ENCODE results near the gene MACROD2.
A peak's percentile ranks its signal among the peaks of the same experiment; 100 is the strongest.

MACROD2 gene

GRCh38 chr20:15812696-15813095 lies 1817.4 kb downstream of the MACROD2 start:
- DNase-seq = no peak

GRCh38 chr20:15814360-15814759 lies 1819.0 kb downstream of the MACROD2 start:
- DNase-seq = no peak

- DNase-seq = no peak
These were observed 1819.6 kb downstream of the MACROD2 start for GRCh38 chr20:15814911-15815310.

GRCh38 chr20:15817351-15817750 lies 1822.0 kb downstream of the MACROD2 start:
- DNase-seq = no peak

- no peak for DNase-seq
These were observed 1823.3 kb downstream of the MACROD2 start for GRCh38 chr20:15818651-15819071.

- no peak for DNase-seq
These were observed 1828.4 kb downstream of the MACROD2 start for GRCh38 chr20:15823718-15824117.

GRCh38 chr20:15827628-15828027 lies 1832.3 kb downstream of the MACROD2 start:
- DNase-seq = no peak

- DNase-seq = no peak
These were observed 1835.9 kb downstream of the MACROD2 start for GRCh38 chr20:15831201-15831600.

GRCh38 chr20:15832512-15832911 lies 1837.2 kb downstream of the MACROD2 start:
- no peak for DNase-seq

GRCh38 chr20:15834857-15835256 lies 1839.5 kb downstream of the MACROD2 start:
- DNase-seq = no peak

GRCh38 chr20:15835811-15836210 lies 1840.5 kb downstream of the MACROD2 start:
- no peak for DNase-seq

GRCh38 chr20:15836634-15837033 lies 1841.3 kb downstream of the MACROD2 start:
- peak; percentile 7 to 12 for DNase-seq

GRCh38 chr20:15837563-15837962 lies 1842.2 kb downstream of the MACROD2 start:
- no peak for DNase-seq

GRCh38 chr20:15838466-15838865 lies 1843.2 kb downstream of the MACROD2 start:
- no peak for DNase-seq

GRCh38 chr20:15840636-15841301 lies 1845.5 kb downstream of the MACROD2 start:
- DNase-seq = no peak

GRCh38 chr20:15842872-15843271 lies 1847.6 kb downstream of the MACROD2 start:
- DNase-seq = peak; percentile 11 to 23

GRCh38 chr20:15843777-15844176 lies 1848.5 kb downstream of the MACROD2 start:
- no peak for DNase-seq

GRCh38 chr20:15847196-15847784 lies 1852.0 kb downstream of the MACROD2 start:
- DNase-seq = no peak

GRCh38 chr20:15848126-15848525 lies 1852.8 kb downstream of the MACROD2 start:
- no peak for DNase-seq

GRCh38 chr20:15848995-15849610 lies 1853.8 kb downstream of the MACROD2 start:
- DNase-seq = no peak

GRCh38 chr20:15851576-15852215 lies 1856.4 kb downstream of the MACROD2 start:
- DNase-seq = peak; percentile 21 to 23

- DNase-seq = no peak
These were observed 1859.6 kb downstream of the MACROD2 start for GRCh38 chr20:15854911-15855310.

GRCh38 chr20:15857173-15857784 lies 1862.0 kb downstream of the MACROD2 start:
- DNase-seq = peak; percentile 3 to 10

All from Kasumi-1 (cell line).